Subcutaneous adipose tissue (tissue), 4 donors: Measurements from ENCODE around the gene RPL36A. TPM values are rescaled to one million over a fixed set of nuclear protein-coding genes. Genes with fewer than 3 reads are reported as not detected.

Experiments used
- CTCF ChIP-seq: fragments of 450-650 bp; IDR thresholded peaks from one replicate; pipeline ENCODE4 v1.5.1; 2016; ENCODE audit warnings: low read depth, mild to moderate bottlenecking, control low read depth, antibody characterized with exemption, moderate library complexity
- total RNA-seq, 4 donors: library from RNA; depleted of rRNA; stranded (reverse); fragments of >200 nt; gene quantifications; one replicate each; pipeline ENCODE4 v1.1.0, GENCODE V29; 2016

RPL36A gene
- total RNA-seq, 4 donors from 2014 or later: 559 to 2,041 (median 1,502) TPM

DNA sequence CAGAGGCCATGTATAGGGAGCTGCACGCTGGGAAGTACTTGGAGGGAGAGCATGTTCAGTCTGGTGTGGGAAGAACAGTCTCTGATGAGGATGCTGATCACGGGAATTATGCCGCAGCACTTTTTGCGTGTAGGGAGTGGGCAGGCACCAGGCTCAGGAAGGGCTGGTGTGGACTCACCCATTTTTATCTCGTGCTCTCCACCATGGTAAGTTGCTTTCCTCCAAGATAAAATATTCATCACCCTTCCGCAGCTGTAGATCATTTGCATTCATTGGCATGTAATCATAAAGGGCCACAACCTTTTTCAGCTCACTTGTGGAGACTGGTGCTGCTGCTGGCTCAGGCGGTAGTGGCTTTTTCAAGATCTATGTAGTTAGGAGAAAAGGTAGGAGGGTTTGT is 30.4 kb upstream of the RPL36A start:
- TF ChIP-seq CTCF: no peak

GRCh38 chrX:101362116-101362515 is 28.7 kb upstream of the RPL36A start:
- TF ChIP-seq CTCF: no peak

GRCh38 chrX:101362757-101363156 is 28.1 kb upstream of the RPL36A start:
- TF ChIP-seq CTCF: no peak

DNA sequence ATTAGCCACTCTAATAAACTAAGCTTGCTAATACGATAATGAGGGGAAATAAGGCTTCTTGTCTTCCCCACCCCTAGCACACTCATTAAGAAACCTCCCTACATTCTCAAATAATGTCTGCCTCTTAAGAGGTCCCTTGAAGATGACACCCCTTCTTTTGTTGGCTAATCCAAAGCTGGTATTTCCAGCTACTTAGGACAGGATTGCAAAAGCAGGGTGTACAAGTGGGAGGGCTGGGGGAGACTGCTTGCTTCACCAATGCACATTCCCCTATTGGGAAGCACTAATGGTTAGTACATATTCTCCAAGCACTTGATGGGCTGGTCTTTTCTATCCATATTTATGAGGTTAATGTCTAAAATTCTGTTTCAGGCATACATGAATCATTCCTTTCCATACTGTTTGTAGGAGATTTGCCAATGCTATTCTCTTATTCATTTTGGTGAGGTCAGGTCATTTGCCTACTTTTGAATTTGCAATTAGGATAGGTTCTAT is 25.5 kb upstream of the RPL36A start:
- no peak for TF ChIP-seq CTCF

DNA sequence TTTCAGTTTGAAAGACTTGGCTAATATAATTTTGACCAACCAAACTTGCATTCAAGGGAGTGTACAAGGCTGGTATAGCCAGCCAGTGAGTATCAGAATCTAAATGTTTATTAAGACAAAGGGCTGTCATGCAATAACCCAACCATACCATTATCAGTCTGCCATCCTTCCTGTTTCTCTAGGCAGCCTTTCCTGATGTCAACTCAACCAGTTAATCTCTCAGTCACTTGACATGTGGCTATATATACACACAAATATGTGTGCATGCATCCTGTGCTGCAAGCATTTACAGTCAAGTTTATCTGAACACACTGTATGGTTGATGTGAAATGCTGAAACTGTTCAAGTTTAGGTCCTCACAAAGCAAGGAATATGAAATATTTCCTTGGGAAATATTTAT is 22.0 kb upstream of the RPL36A start:
- TF ChIP-seq CTCF: no peak

DNA sequence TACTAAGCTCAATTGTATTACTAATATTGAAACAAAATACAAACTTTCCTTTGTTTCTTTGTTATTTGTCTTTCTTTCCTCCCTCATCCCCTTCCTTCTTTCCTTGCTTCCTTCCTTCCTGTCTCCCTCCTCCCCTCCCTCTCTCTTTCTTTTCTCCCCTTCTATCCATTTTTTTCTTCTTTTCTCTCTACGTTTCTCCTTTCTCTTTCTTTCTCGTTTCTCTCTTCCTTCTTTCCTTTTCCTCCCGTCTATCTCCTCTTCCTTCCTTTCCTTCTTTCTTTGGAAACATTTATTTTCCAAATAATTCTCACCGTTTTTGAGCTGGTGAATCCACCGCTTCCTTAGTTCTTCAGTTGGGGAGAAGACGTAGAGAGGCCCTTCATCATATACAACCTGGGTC is 21.1 kb upstream of the RPL36A start:
- TF ChIP-seq CTCF: no peak

GRCh38 chrX:101370888-101371504 is 19.8 kb upstream of the RPL36A start:
- TF ChIP-seq CTCF: no peak
